NT2/D1 (cell line): ENCODE results near the gene ZSWIM2.
"Not testable (repeated sequence)": the region's sequence is repeated elsewhere in the genome, so short reads cannot be mapped to it uniquely, and the experiment has no call there.

Experiments used
- DNase-seq: peaks from one replicate; pipeline ENCODE4 v3.0.0-alpha.2; 2011; ENCODE audit warnings: low read depth, low spot score
- H3K27me3 ChIP-seq: 2 replicates; pipeline ENCODE4 v1.6.0; 2011; ENCODE audit warnings: mild to moderate bottlenecking; ENCODE audit not compliant: insufficient read length, insufficient read depth
- H3K36me3 ChIP-seq: 2 replicates; pipeline ENCODE4 v1.6.1; 2011; ENCODE audit warnings: mild to moderate bottlenecking, low read length, mixed read lengths; ENCODE audit not compliant: insufficient read depth, insufficient read length
- H3K4me1 ChIP-seq: 2 replicates; pipeline ENCODE4 v1.5.1; 2011; ENCODE audit not compliant: insufficient read depth, insufficient read length
- H3K4me3 ChIP-seq: 2 replicates; pipeline ENCODE4 v1.5.1; 2011; ENCODE audit warnings: low read depth; ENCODE audit not compliant: insufficient read length
- H3K9ac ChIP-seq: 2 replicates; pipeline ENCODE4 v1.6.0; 2011; ENCODE audit warnings: low read depth; ENCODE audit not compliant: insufficient read length
- H3K9me3 ChIP-seq: 2 replicates; pipeline ENCODE4 v1.5.1; 2011; ENCODE audit warnings: mild to moderate bottlenecking, low read length; ENCODE audit not compliant: insufficient read depth
- SUZ12 ChIP-seq: IDR thresholded peaks from 2 replicates; pipeline ENCODE4 v1.6.1; 2011; ENCODE audit not compliant: insufficient read length, insufficient read depth; ENCODE audit errors: extremely low read depth
- YY1 ChIP-seq: IDR thresholded peaks from 2 replicates; pipeline ENCODE4 v1.6.1; 2011; ENCODE audit not compliant: insufficient read length, insufficient read depth
- ZNF274 ChIP-seq: IDR thresholded peaks from 2 replicates; pipeline ENCODE4 v1.6.1; 2011; ENCODE audit warnings: mild to moderate bottlenecking, low read depth, low read length

The ZSWIM2 gene

GRCh38 chr2:186848873-186849578, at the start of gene ZSWIM2:
Gene ZSWIM2, minus strand, starts transcription at chr2:186849170. Its CDS starts 40 bp downstream, at chr2:186849130.
- Histone ChIP-seq H3K9me3 (no peaks in the 10 kb centered on the region), H3K9ac (no peak within 1 kb of the TSS), H3K27me3 (no peaks in the 10 kb centered on the region), H3K4me1 (no peaks in the 10 kb centered on the region), H3K4me3 (no peak within 1 kb of the TSS), H3K36me3 (no peaks in the 10 kb centered on the region)
- TF ChIP-seq SUZ12: no peak
- DNase-seq: no peak

- H3K9me3 ChIP-seq, DNase-seq, H3K4me1 ChIP-seq, H3K27me3 ChIP-seq, H3K9ac ChIP-seq, H3K4me3 ChIP-seq, H3K36me3 ChIP-seq: not testable (repeated sequence)
Observed at GRCh38 chr2:186896220-186896619, 47.2 kb upstream of the ZSWIM2 start.

GRCh38 chr2:186895451-186895850, 46.5 kb upstream of the ZSWIM2 start:
- no peak for DNase-seq
- Histone ChIP-seq H3K4me1 (no peaks in the 10 kb centered on the region), H3K9ac (no peak overlapping the region), H3K9me3 (no peaks in the 10 kb centered on the region), H3K4me3 (no peak overlapping the region), H3K36me3 (no peaks in the 10 kb centered on the region), H3K27me3 (no peaks in the 10 kb centered on the region)
- TF ChIP-seq SUZ12: no peak
- TF ChIP-seq YY1: no peak
- no peak for TF ChIP-seq ZNF274

GRCh38 chr2:186894478-186894877, 45.5 kb upstream of the ZSWIM2 start:
- no peak overlapping the region for H3K4me3 ChIP-seq

GRCh38 chr2:186892821-186893220, 43.9 kb upstream of the ZSWIM2 start:
- Histone ChIP-seq H3K36me3 (no peaks in the 10 kb centered on the region), H3K4me3 (no peak overlapping the region), H3K27me3 (no peaks in the 10 kb centered on the region), H3K4me1 (no peaks in the 10 kb centered on the region), H3K9ac (no peak overlapping the region), H3K9me3 (no peaks in the 10 kb centered on the region)
- TF ChIP-seq SUZ12 (no peak), ZNF274 (no peak), YY1 (no peak)
- no peak for DNase-seq

More at GRCh38 chr2:186894478-186894877, 45.5 kb upstream of the ZSWIM2 start:
- Histone ChIP-seq H3K9me3 (no peaks in the 10 kb centered on the region), H3K27me3 (no peaks in the 10 kb centered on the region), H3K36me3 (no peaks in the 10 kb centered on the region), H3K4me1 (no peaks in the 10 kb centered on the region), H3K9ac (no peak overlapping the region)
- DNase-seq: no peak
- TF ChIP-seq SUZ12: no peak
- TF ChIP-seq YY1: no peak
- no peak for TF ChIP-seq ZNF274

GRCh38 chr2:186891185-186891621, 42.2 kb upstream of the ZSWIM2 start:
- H3K4me1 ChIP-seq: no peaks in the 10 kb centered on the region
- H3K9ac ChIP-seq: no peak overlapping the region
- TF ChIP-seq ZNF274: no peak
- no peak for TF ChIP-seq SUZ12
- TF ChIP-seq YY1: no peak
- no peaks in the 10 kb centered on the region for H3K9me3 ChIP-seq
- H3K27me3 ChIP-seq: no peaks in the 10 kb centered on the region
- no peaks in the 10 kb centered on the region for H3K36me3 ChIP-seq
- no peak overlapping the region for H3K4me3 ChIP-seq
- no peak for DNase-seq

GRCh38 chr2:186889101-186889879, 40.3 kb upstream of the ZSWIM2 start:
- Histone ChIP-seq H3K9me3 (no peaks in the 10 kb centered on the region), H3K4me3 (no peak overlapping the region), H3K9ac (no peak overlapping the region), H3K27me3 (no peaks in the 10 kb centered on the region), H3K4me1 (no peaks in the 10 kb centered on the region), H3K36me3 (no peaks in the 10 kb centered on the region)
- no peak for DNase-seq
- TF ChIP-seq ZNF274 (no peak), SUZ12 (no peak), YY1 (no peak)
